ENCODE results near the gene HSD11B1. TPM values are rescaled to one million over a fixed set of nuclear protein-coding genes. Genes with fewer than 3 reads are reported as not detected.

HSD11B1 gene
- total RNA-seq, 1 experiment from 2014 or later: 0.27 TPM

DNA sequence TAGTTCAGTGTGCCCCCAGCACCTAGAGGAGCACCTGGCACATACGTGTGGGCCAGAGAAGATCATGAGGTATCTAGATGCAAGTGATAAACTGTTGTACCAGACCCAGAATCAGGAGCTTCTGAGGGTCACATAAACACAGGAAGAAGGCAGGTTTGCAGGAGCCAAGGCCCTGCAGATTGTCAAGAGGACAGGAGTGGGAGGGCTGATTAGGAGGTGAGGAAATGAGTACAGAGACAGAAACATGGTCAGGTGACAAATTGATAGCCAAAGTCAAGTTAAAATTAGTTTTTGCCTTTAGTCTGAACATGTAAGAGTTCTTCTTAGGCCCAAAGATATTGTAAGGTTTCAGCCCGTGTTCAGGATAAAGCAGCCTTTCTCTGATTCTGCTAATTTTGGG, 37.2 kb downstream of the HSD11B1 start:
- ChIA-PET RAD21 (ENCODE audit: low non-redundant PET in 1 of 2, low total read pairs in 2 of 2, uncharacterized antibody in 2 of 2, unreplicated experiment in 2 of 2) (no interaction called here), POLR2A (no interaction called here), CTCF (no interaction called here)
- no peak overlapping the region for H2AFZ ChIP-seq (ENCODE audit: low read depth, low read length, poor library complexity, severe bottlenecking)
- H3K9ac ChIP-seq (ENCODE audit: low read length): no peak overlapping the region
- BruUV-seq (replicated peaks): no TSS peak
- DNase-seq (ENCODE audit: low read depth, low spot score): no peak
- intact Hi-C loops (cut with micrococcal nuclease): no loop called here
- no peaks in the 10 kb centered on the region for H3K9me3 ChIP-seq (ENCODE audit: control insufficient read depth in 1 of 2, insufficient read depth in 1 of 2, low read depth in 1 of 2, low read length in 2 of 2)
- H3K27ac ChIP-seq (ENCODE audit: low read depth, low read length): no peak overlapping the region
- no peak overlapping the region for H3K4me3 ChIP-seq (replicated peaks in 1 of 2; ENCODE audit: low read depth in 1 of 2, low read length in 2 of 2)
- no peak overlapping the region for H3K4me2 ChIP-seq (ENCODE audit: low read length)
- no peak for TF ChIP-seq POLR2AphosphoS5 (IDR thresholded peaks at IDR 0.05; ENCODE audit: low read depth, low read length)
- TF ChIP-seq EZH2 (IDR thresholded peaks at IDR 0.05): no peak
- TF ChIP-seq, protein P1, sequence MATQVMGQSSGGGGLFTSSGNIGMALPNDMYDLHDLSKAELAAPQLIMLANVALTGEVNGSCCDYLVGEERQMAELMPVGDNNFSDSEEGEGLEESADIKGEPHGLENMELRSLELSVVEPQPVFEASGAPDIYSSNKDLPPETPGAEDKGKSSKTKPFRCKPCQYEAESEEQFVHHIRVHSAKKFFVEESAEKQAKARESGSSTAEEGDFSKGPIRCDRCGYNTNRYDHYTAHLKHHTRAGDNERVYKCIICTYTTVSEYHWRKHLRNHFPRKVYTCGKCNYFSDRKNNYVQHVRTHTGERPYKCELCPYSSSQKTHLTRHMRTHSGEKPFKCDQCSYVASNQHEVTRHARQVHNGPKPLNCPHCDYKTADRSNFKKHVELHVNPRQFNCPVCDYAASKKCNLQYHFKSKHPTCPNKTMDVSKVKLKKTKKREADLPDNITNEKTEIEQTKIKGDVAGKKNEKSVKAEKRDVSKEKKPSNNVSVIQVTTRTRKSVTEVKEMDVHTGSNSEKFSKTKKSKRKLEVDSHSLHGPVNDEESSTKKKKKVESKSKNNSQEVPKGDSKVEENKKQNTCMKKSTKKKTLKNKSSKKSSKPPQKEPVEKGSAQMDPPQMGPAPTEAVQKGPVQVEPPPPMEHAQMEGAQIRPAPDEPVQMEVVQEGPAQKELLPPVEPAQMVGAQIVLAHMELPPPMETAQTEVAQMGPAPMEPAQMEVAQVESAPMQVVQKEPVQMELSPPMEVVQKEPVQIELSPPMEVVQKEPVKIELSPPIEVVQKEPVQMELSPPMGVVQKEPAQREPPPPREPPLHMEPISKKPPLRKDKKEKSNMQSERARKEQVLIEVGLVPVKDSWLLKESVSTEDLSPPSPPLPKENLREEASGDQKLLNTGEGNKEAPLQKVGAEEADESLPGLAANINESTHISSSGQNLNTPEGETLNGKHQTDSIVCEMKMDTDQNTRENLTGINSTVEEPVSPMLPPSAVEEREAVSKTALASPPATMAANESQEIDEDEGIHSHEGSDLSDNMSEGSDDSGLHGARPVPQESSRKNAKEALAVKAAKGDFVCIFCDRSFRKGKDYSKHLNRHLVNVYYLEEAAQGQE (IDR thresholded peaks at IDR 0.05; ENCODE audit: low read depth): no peak
- no peak for TF ChIP-seq ELF1 (IDR thresholded peaks at IDR 0.05; ENCODE audit: borderline replicate concordance, low read depth)
- no peak for TF ChIP-seq EZH2phosphoT487 (IDR thresholded peaks at IDR 0.05; ENCODE audit: borderline replicate concordance)
- TF ChIP-seq CTCF (IDR thresholded peaks at IDR 0.05 in 2 of 3, conservative IDR thresholded peaks at IDR 0.05 in 1 of 3; ENCODE audit: borderline replicate concordance in 1 of 3, insufficient read depth in 1 of 3, low read depth in 2 of 3, low read length in 2 of 3): no peak
- no peak for TF ChIP-seq ZNF274 (IDR thresholded peaks at IDR 0.05; ENCODE audit: low read depth, low read length)
- TF ChIP-seq, protein P2, sequence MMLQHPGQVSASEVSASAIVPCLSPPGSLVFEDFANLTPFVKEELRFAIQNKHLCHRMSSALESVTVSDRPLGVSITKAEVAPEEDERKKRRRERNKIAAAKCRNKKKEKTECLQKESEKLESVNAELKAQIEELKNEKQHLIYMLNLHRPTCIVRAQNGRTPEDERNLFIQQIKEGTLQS (IDR thresholded peaks at IDR 0.05): no peak
- TF ChIP-seq SIN3A (IDR thresholded peaks at IDR 0.05; ENCODE audit: low read depth): no peak
- TF ChIP-seq RAD21 (IDR thresholded peaks at IDR 0.05; ENCODE audit: low read depth): no peak
- H3K79me2 ChIP-seq (ENCODE audit: insufficient read depth, low read length): no peaks in the 10 kb centered on the region
- no peak for ATAC-seq
- no peaks in the 10 kb centered on the region for H4K20me1 ChIP-seq (ENCODE audit: insufficient read depth)
- H3K9me2 ChIP-seq (ENCODE audit: insufficient read depth): no peaks in the 10 kb centered on the region
- no peaks in the 10 kb centered on the region for H3K36me3 ChIP-seq (ENCODE audit: control insufficient read depth in 1 of 2, insufficient read depth in 2 of 2, low read length in 2 of 2)
- H3K4me1 ChIP-seq (ENCODE audit: control insufficient read depth in 1 of 2, insufficient read depth in 2 of 2, low read length in 2 of 2): no peaks in the 10 kb centered on the region
- H3K27me3 ChIP-seq (ENCODE audit: insufficient read depth, low read length): no peaks in the 10 kb centered on the region
